ENCODE measurements around the gene LRG1.
"Not testable (repeated sequence)": the region's sequence is repeated elsewhere in the genome, so short reads cannot be mapped to it uniquely, and the experiment has no call there.

Gene LRG1

GRCh38 chr19:4550018-4550417 is 10.2 kb upstream of the LRG1 start:
- no peak for DNase-seq

- DNase-seq, result no peak
Measured at GRCh38 chr19:4548238-4548584, 8.4 kb upstream of the LRG1 start.

- no peak for DNase-seq
Measured at GRCh38 chr19:4547303-4548237, 7.7 kb upstream of the LRG1 start.

- no peak for DNase-seq
Measured at GRCh38 chr19:4543842-4544647, 4.2 kb upstream of the LRG1 start.

- no peak for DNase-seq
Measured at GRCh38 chr19:4542896-4543841, 3.3 kb upstream of the LRG1 start.

GRCh38 chr19:4541806-4542145 is 1.9 kb upstream of the LRG1 start:
- DNase-seq, result not testable (repeated sequence)

- DNase-seq, result no peak
Measured at GRCh38 chr19:4541114-4541805, 1.4 kb upstream of the LRG1 start.

GRCh38 chr19:4539169-4539692 is 605 bp downstream of the LRG1 start:
- DNase-seq, result no peak

- no peak for DNase-seq
Measured at GRCh38 chr19:4538601-4538954, 1.3 kb downstream of the LRG1 start.

- DNase-seq, result no peak
Measured at GRCh38 chr19:4537953-4538600, 1.8 kb downstream of the LRG1 start.

GRCh38 chr19:4536798-4537197 is 3.0 kb downstream of the LRG1 start:
- DNase-seq, result no peak

- DNase-seq, result peak; percentile 91
Measured at GRCh38 chr19:4534836-4535658, 4.8 kb downstream of the LRG1 start, which contains the start of gene PLIN5. TSS of gene PLIN5 (minus strand) at chr19:4535224. CDS start at chr19:4534074, 1,150 bp downstream.

- no peak for DNase-seq
Measured at GRCh38 chr19:4533835-4534424, 5.9 kb downstream of the LRG1 start.

- DNase-seq, result no peak
Measured at GRCh38 chr19:4533334-4533733, 6.5 kb downstream of the LRG1 start.

GRCh38 chr19:4531562-4532165 is 8.2 kb downstream of the LRG1 start:
- DNase-seq, result no peak

- DNase-seq, result no peak
Measured at GRCh38 chr19:4529924-4530522, 9.8 kb downstream of the LRG1 start.

GRCh38 chr19:4528843-4529242 is 11.0 kb downstream of the LRG1 start:
- DNase-seq, result no peak

- not testable (repeated sequence) for DNase-seq
Measured at GRCh38 chr19:4527377-4527776, 12.5 kb downstream of the LRG1 start.

- no peak for DNase-seq
Measured at GRCh38 chr19:4525563-4526002, 14.3 kb downstream of the LRG1 start.
